ENCODE data around the gene CUBN. TPM values are rescaled to one million over a fixed set of nuclear protein-coding genes. Genes with fewer than 3 reads are reported as not detected.

Gene CUBN
- total and polyA plus RNA-seq, 2 of the 13 experiments (the other 11 are each of a cell fraction or from before 2014, with no cell fraction given): 0.27 to 0.32 TPM

DNA sequence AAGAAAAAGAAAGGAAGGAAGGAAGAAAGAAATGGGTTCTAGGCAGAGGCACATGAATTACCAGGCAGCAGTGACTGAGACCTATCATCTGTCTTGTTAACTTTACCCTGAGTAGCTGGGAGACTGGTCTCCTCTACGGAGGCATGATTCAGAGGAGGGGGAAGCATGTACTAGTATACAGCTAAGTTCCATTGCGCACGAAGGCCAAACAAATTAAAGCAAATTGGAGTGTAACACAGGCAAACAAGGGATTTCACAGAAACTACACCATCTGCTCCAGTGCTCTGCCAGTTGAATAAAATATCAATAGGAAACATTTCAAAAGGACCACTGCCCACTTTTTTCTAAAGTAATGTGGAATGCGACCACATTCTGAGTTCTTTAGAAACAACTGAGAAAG lies 246.5 kb downstream of the CUBN start:
- H3K4me3 ChIP-seq (replicated peaks in 1 of 3; ENCODE audit: insufficient read depth in 1 of 3, low read depth in 2 of 3, low read length in 3 of 3): no peak overlapping the region
- H3K9ac ChIP-seq (ENCODE audit: insufficient read depth, low read depth, low read length): no peak overlapping the region
- CTCF ChIA-PET (ENCODE audit: low intra/inter-chr PET ratio, low total read pairs): no interaction called here
- POLR2A ChIA-PET: no interaction called here
- no peak overlapping the region for H2AFZ ChIP-seq (ENCODE audit: low read length)
- ATAC-seq: no peak
- no peak overlapping the region for H3K4me2 ChIP-seq (ENCODE audit: low read depth, low read length)
- H3K79me2 ChIP-seq (ENCODE audit: insufficient read depth, low read length): no peaks in the 10 kb centered on the region
- no peaks in the 10 kb centered on the region for H3K9me3 ChIP-seq (ENCODE audit: low read length)
- no TSS peak for BruUV-seq (replicated peaks)
- no peaks in the 10 kb centered on the region for H3K36me3 ChIP-seq (replicated peaks in 1 of 2; ENCODE audit: control insufficient read depth in 1 of 2, insufficient read depth in 2 of 2, low read length in 2 of 2)
- H4K20me1 ChIP-seq (ENCODE audit: insufficient read depth, low read length): no peaks in the 10 kb centered on the region
- intact Hi-C loops (cut with micrococcal nuclease; ENCODE audit: unreplicated experiment) (no loop called here), in situ Hi-C loops (cut with HindIII; ENCODE audit: extremely low pct_ligation_motif_present, low pct_unique_long_range_greater_than_20kb) (no loop called here)
- 70% methylated on average over 4 of the region's 4 CpGs for WGBS (ENCODE audit: low lambda C conversion rate)
- H3K4me1 ChIP-seq (ENCODE audit: insufficient read depth, low read length): no peaks in the 10 kb centered on the region
- FAIRE-seq: no peak
- H3K27ac ChIP-seq (ENCODE audit: extremely low read length, insufficient read depth, low read length): no peak overlapping the region
- TF ChIP-seq FOXK1 (CRISPR knock-in tag; IDR thresholded peaks at IDR 0.05; ENCODE audit: borderline replicate concordance, low read depth) (no peak), ZSCAN12 (CRISPR knock-in tag; IDR thresholded peaks at IDR 0.05) (no peak), NRL (CRISPR knock-in tag; IDR thresholded peaks at IDR 0.05; ENCODE audit: borderline replicate concordance) (no peak), ZBTB1 (CRISPR knock-in tag; IDR thresholded peaks at IDR 0.05; ENCODE audit: borderline replicate concordance) (no peak), FOXA1 (IDR thresholded peaks at IDR 0.05) (no peak), FOXA1 (CRISPR knock-in tag; IDR thresholded peaks at IDR 0.05) (no peak), RFXAP (CRISPR knock-in tag; IDR thresholded peaks at IDR 0.05; ENCODE audit: borderline replicate concordance) (no peak)
- TF ChIP-seq, protein P1, sequence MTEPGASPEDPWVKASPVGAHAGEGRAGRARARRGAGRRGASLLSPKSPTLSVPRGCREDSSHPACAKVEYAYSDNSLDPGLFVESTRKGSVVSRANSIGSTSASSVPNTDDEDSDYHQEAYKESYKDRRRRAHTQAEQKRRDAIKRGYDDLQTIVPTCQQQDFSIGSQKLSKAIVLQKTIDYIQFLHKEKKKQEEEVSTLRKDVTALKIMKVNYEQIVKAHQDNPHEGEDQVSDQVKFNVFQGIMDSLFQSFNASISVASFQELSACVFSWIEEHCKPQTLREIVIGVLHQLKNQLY (CRISPR knock-in tag; IDR thresholded peaks at IDR 0.05): no peak
- DNase-seq (ENCODE audit: low spot score): no peak
- no peaks in the 10 kb centered on the region for H3K27me3 ChIP-seq (ENCODE audit: control insufficient read depth in 1 of 2, insufficient read depth in 2 of 2, low read length in 2 of 2)

- DNase-seq (ENCODE audit: low spot score): no peak
- FAIRE-seq: no peak
- Histone ChIP-seq H4K20me1 (ENCODE audit: insufficient read depth, low read length) (no peaks in the 10 kb centered on the region), H3K27me3 (ENCODE audit: control insufficient read depth in 1 of 2, insufficient read depth in 2 of 2, low read length in 2 of 2) (no peaks in the 10 kb centered on the region), H3K36me3 (replicated peaks in 1 of 2; ENCODE audit: control insufficient read depth in 1 of 2, insufficient read depth in 2 of 2, low read length in 2 of 2) (no peaks in the 10 kb centered on the region), H2AFZ (ENCODE audit: low read length) (no peak overlapping the region), H3K4me3 (replicated peaks in 1 of 3; ENCODE audit: insufficient read depth in 1 of 3, low read depth in 2 of 3, low read length in 3 of 3) (no peak overlapping the region), H3K4me2 (ENCODE audit: low read depth, low read length) (no peak overlapping the region), H3K9me3 (ENCODE audit: low read length) (no peaks in the 10 kb centered on the region), H3K9ac (ENCODE audit: insufficient read depth, low read depth, low read length) (no peak overlapping the region), H3K4me1 (ENCODE audit: insufficient read depth, low read length) (no peaks in the 10 kb centered on the region), H3K79me2 (ENCODE audit: insufficient read depth, low read length) (no peaks in the 10 kb centered on the region), H3K27ac (ENCODE audit: extremely low read length, insufficient read depth, low read length) (no peak overlapping the region)
- ATAC-seq: no peak
- no TSS peak for BruUV-seq (replicated peaks)
- ChIA-PET POLR2A (no interaction called here), CTCF (ENCODE audit: low intra/inter-chr PET ratio, low total read pairs) (no interaction called here)
- in situ Hi-C loops (cut with HindIII; ENCODE audit: extremely low pct_ligation_motif_present, low pct_unique_long_range_greater_than_20kb) (no loop called here), intact Hi-C loops (cut with micrococcal nuclease; ENCODE audit: unreplicated experiment) (no loop called here)
- 44% methylated on average over 3 of the region's 3 CpGs for WGBS (ENCODE audit: low lambda C conversion rate)
- TF ChIP-seq KDM5B (CRISPR knock-in tag; IDR thresholded peaks at IDR 0.05; ENCODE audit: borderline replicate concordance) (no peak), ZBTB7B (CRISPR knock-in tag; IDR thresholded peaks at IDR 0.05) (no peak), MAFF (IDR thresholded peaks at IDR 0.05; ENCODE audit: low read depth, low read length) (no peak), ZSCAN20 (CRISPR knock-in tag; IDR thresholded peaks at IDR 0.05; ENCODE audit: borderline replicate concordance) (no peak), ZSCAN21 (CRISPR knock-in tag; IDR thresholded peaks at IDR 0.05; ENCODE audit: borderline replicate concordance) (no peak), HIVEP1 (CRISPR knock-in tag; IDR thresholded peaks at IDR 0.05) (no peak), NFIC (IDR thresholded peaks at IDR 0.05; ENCODE audit: low read length) (no peak), GATAD2A (CRISPR knock-in tag; IDR thresholded peaks at IDR 0.05) (no peak), ZNF431 (CRISPR knock-in tag; IDR thresholded peaks at IDR 0.05; ENCODE audit: borderline replicate concordance, low read depth) (no peak), YEATS2 (CRISPR knock-in tag; IDR thresholded peaks at IDR 0.05; ENCODE audit: borderline replicate concordance) (no peak), ZMAT3 (CRISPR knock-in tag; conservative IDR thresholded peaks at IDR 0.05) (no peak)
- TF ChIP-seq, protein P2, sequence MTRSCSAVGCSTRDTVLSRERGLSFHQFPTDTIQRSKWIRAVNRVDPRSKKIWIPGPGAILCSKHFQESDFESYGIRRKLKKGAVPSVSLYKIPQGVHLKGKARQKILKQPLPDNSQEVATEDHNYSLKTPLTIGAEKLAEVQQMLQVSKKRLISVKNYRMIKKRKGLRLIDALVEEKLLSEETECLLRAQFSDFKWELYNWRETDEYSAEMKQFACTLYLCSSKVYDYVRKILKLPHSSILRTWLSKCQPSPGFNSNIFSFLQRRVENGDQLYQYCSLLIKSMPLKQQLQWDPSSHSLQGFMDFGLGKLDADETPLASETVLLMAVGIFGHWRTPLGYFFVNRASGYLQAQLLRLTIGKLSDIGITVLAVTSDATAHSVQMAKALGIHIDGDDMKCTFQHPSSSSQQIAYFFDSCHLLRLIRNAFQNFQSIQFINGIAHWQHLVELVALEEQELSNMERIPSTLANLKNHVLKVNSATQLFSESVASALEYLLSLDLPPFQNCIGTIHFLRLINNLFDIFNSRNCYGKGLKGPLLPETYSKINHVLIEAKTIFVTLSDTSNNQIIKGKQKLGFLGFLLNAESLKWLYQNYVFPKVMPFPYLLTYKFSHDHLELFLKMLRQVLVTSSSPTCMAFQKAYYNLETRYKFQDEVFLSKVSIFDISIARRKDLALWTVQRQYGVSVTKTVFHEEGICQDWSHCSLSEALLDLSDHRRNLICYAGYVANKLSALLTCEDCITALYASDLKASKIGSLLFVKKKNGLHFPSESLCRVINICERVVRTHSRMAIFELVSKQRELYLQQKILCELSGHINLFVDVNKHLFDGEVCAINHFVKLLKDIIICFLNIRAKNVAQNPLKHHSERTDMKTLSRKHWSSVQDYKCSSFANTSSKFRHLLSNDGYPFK (CRISPR knock-in tag; IDR thresholded peaks at IDR 0.05; ENCODE audit: borderline replicate concordance): no peak
Observed at GRCh38 chr10:16870331-16870730, 259.3 kb downstream of the CUBN start.
